ENCODE measurements around the gene SOX30. TPM values are rescaled to one million over a fixed set of nuclear protein-coding genes. Genes with fewer than 3 reads are reported as not detected.

Gene SOX30
- total RNA-seq, 1 donor from 2014 or later: not detected

- no peak for DNase-seq (ENCODE audit: low read depth, low spot score)
Measured at GRCh38 chr5:157578079-157578780, 74.0 kb downstream of the SOX30 start.

DNA sequence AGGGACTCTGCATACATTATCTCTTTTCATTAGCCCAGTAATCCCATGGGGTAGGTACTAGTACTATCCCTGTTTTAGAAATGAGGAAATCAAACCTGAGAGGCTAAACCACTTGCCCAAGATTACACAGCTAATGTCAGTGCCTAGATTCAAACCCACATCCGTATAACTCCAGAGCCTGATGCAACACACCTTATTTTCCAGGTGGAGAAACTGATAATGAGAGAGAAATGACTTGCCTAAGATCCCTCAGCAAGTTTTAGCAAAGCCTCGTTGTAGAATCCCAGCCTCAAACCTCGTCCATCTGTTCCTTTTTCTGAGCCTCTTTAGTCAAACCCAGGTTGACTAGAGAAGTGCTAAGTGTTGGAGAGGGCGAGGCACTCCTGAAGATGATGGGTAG, 75.6 kb downstream of the SOX30 start:
- DNase-seq (ENCODE audit: low read depth, low spot score): no peak

Other genes with a start within 250 kb of the SOX30 start
- gene NIPAL4, start 192.2 kb downstream of the SOX30 start, total RNA-seq: not detected in 2 replicates
- 8.9 and 33.2 TPM in 2 replicates for gene ADAM19, start 76.7 kb downstream of the SOX30 start, total RNA-seq
- not detected in 2 replicates for gene C5orf52, start 19.1 kb upstream of the SOX30 start, total RNA-seq
- gene THG1L, start 79.0 kb upstream of the SOX30 start, total RNA-seq: 11.1 and 15.4 TPM in 2 replicates
- gene LSM11, start 91.3 kb upstream of the SOX30 start, total RNA-seq: 9.9 and 12.1 TPM in 2 replicates
- 134 and 138 TPM in 2 replicates for gene CLINT1, start 206.7 kb upstream of the SOX30 start, total RNA-seq

Measured in pulmonary artery endothelial cell (primary cell).